NT2/D1 (cell line): ENCODE measurements around the gene CDH18.

Source experiments
- SUZ12 ChIP-seq: IDR thresholded peaks from 2 replicates; pipeline ENCODE4 v1.6.1; 2011; ENCODE audit not compliant: insufficient read length, insufficient read depth; ENCODE audit errors: extremely low read depth
- YY1 ChIP-seq: IDR thresholded peaks from 2 replicates; pipeline ENCODE4 v1.6.1; 2011; ENCODE audit not compliant: insufficient read length, insufficient read depth
- ZNF274 ChIP-seq: IDR thresholded peaks from 2 replicates; pipeline ENCODE4 v1.6.1; 2011; ENCODE audit warnings: mild to moderate bottlenecking, low read depth, low read length

DNA sequence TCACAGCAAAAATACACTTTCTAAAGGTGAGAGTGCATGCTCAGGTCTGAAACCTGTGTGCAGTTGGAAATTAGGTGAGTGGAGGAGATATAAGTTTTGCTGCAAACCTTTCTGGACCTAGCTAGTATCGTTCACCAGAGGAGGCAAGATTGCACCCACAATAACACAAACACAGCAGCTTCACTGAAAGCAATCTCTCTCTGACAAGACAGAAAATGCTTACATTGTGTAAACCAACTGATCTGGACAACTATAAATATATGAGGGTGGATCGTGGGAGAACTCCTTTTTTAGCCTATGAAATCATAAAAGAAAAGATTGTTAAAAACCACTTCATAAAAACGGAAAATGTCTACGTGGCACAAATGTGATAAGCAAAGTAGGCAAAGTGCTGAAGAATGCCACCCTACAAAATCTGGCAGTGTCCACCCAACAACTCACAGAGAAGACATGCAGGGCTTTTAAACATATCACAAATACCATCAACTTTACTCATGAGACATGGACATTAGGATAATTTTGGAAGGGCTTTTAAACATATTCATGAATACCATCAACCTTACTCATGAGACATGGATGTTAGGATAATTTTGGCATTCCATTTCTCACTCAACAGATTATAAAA is 134.3 kb downstream of the CDH18 start:
- TF ChIP-seq SUZ12 (no peak), YY1 (no peak), ZNF274 (no peak)
